H1 (cell line): ENCODE results near the gene HLA-G. TPM values are rescaled to one million over a fixed set of nuclear protein-coding genes. Genes with fewer than 3 reads are reported as not detected.

ENCODE experiments used
- CTCF ChIA-PET: fragments of 300-600 bp; sonication (Branson Sonifier 250); formaldehyde crosslinking; loops from one replicate; lab custom pipeline; 2021; ENCODE audit not compliant: partially characterized antibody; lab: Charles Lee
- POLR2A ChIA-PET: fragments of 300-600 bp; sonication (Branson Sonifier 250); formaldehyde crosslinking; loops from one replicate; lab custom pipeline; 2021; ENCODE audit warnings: inconsistent platforms; ENCODE audit not compliant: partially characterized antibody; lab: Charles Lee
- DNase-seq, 2 experiments: peaks; one replicate each; pipeline versions ENCODE4 v3.0.0 to v3.0.0-alpha.2; 2010 to 2022; ENCODE audit warnings: low spot score in 2 of 2, low read depth in 1 of 2, mixed read lengths in 1 of 2
- FAIRE-seq: peaks from 2 replicates; lab custom pipeline; 2011; peaks lifted over from hg19 to GRCh38; lab: Jason Lieb, UNC
- H2AFZ ChIP-seq: 2 replicates; pipeline ENCODE4 v1.8.1; 2012; ENCODE audit warnings: low read length, inconsistent platforms
- H2AK5ac ChIP-seq: 2 replicates; pipeline ENCODE4 v1.6.1; 2013; ENCODE audit warnings: low read depth, low read length
- H2BK120ac ChIP-seq: replicated peaks from 2 replicates; pipeline ENCODE3; 2013; ENCODE audit warnings: low read depth, low read length, inconsistent platforms
- H2BK12ac ChIP-seq: 2 replicates; pipeline ENCODE4 v1.6.1; 2013; ENCODE audit warnings: low read depth, low read length
- H2BK15ac ChIP-seq: 2 replicates; pipeline ENCODE4 v1.6.1; 2013; ENCODE audit warnings: low read length
- H2BK20ac ChIP-seq: 2 replicates; pipeline ENCODE4 v1.6.1; 2013; ENCODE audit warnings: low read length
- H2BK5ac ChIP-seq: 2 replicates; pipeline ENCODE4 v1.6.1; 2013; ENCODE audit warnings: low read depth, low read length
- H3K14ac ChIP-seq: 2 replicates; pipeline ENCODE4 v1.6.1; 2013; ENCODE audit warnings: inconsistent platforms; ENCODE audit not compliant: insufficient read length
- H3K18ac ChIP-seq: 2 replicates; pipeline ENCODE4 v1.6.1; 2013; ENCODE audit warnings: low read length; ENCODE audit errors: extremely low read depth
- H3K23ac ChIP-seq: 2 replicates; pipeline ENCODE4 v1.6.1; 2013; ENCODE audit warnings: inconsistent platforms; ENCODE audit not compliant: insufficient read length
- H3K23me2 ChIP-seq: 2 replicates; pipeline ENCODE4 v1.6.1; 2013; ENCODE audit warnings: low read depth, low read length
- H3K27ac ChIP-seq: 2 replicates; pipeline ENCODE4 v1.6.1; 2011; ENCODE audit warnings: low read depth, low read length, inconsistent platforms
- H3K27me3 ChIP-seq, 4 experiments: replicated peaks in 1 of 4; 1 replicate in 1 of 4; 2 replicates in 3 of 4; pipeline versions ENCODE4 v1.6.1 to v1.8.1; 2011 to 2013; ENCODE audit warnings: low read length in 3 of 4, mild to moderate bottlenecking in 3 of 4, inconsistent platforms in 2 of 4, mixed read lengths in 2 of 4, moderate library complexity in 1 of 4; ENCODE audit not compliant: control insufficient read depth in 3 of 4, insufficient read depth in 3 of 4; ENCODE audit errors: extremely low read depth in 1 of 4
- H3K36me3 ChIP-seq, 4 experiments: 2 replicates each; pipeline versions ENCODE4 v1.6.1 to v1.8.1; 2011 to 2013; ENCODE audit warnings: mild to moderate bottlenecking in 4 of 4, low read length in 3 of 4, moderate library complexity in 2 of 4, control low read depth in 1 of 4, inconsistent platforms in 1 of 4; ENCODE audit not compliant: insufficient read depth in 4 of 4, control insufficient read depth in 2 of 4
- H3K4ac ChIP-seq: replicated peaks from 2 replicates; pipeline ENCODE3; 2013; ENCODE audit warnings: low read length, low read depth, mixed read lengths, inconsistent platforms; ENCODE audit not compliant: insufficient read length
- H3K4me1 ChIP-seq, 4 experiments: replicated peaks in 1 of 4; 1 replicate in 1 of 4; 2 replicates in 3 of 4; pipeline versions ENCODE4 v1.6.1 to v1.8.1; 2011 to 2013; ENCODE audit warnings: low read length in 3 of 4, inconsistent platforms in 2 of 4, mixed read lengths in 1 of 4; ENCODE audit not compliant: insufficient read depth in 4 of 4, control insufficient read depth in 3 of 4
- H3K4me2 ChIP-seq, 2 experiments: 2 replicates each; pipeline versions ENCODE4 v1.6.1 to v1.8.1; 2011 to 2013; ENCODE audit warnings: low read depth in 2 of 2, low read length in 2 of 2, control low read depth in 1 of 2, inconsistent platforms in 1 of 2, mild to moderate bottlenecking in 1 of 2; ENCODE audit not compliant: insufficient read depth in 1 of 2
- H3K4me3 ChIP-seq, 4 experiments: fragments of 200-600, 300-600 bp in 1 of 4; sonication (generic), shearing (Covaris generic), sonication (Bioruptor Twin) in 1 of 4; 2 replicates each; pipeline versions ENCODE4 v1.5.1 to v1.8.1; 2011 to 2016; ENCODE audit warnings: low read length in 4 of 4, low read depth in 3 of 4, control low read depth in 2 of 4, inconsistent platforms in 2 of 4, mild to moderate bottlenecking in 2 of 4, mixed read lengths in 1 of 4, moderate library complexity in 1 of 4; ENCODE audit not compliant: insufficient read depth in 2 of 4; ENCODE audit errors: extremely low read depth in 1 of 4
- H3K56ac ChIP-seq: replicated peaks from 2 replicates; pipeline ENCODE3; 2013; ENCODE audit warnings: low read depth, mild to moderate bottlenecking, mixed read lengths, low read length, inconsistent platforms; ENCODE audit not compliant: insufficient read length
- H3K79me1 ChIP-seq: 2 replicates; pipeline ENCODE4 v1.6.1; 2013; ENCODE audit warnings: low read depth, low read length, control low read depth
- H3K79me2 ChIP-seq, 2 experiments: 2 replicates each; pipeline versions ENCODE4 v1.6.1 to v1.8.1; 2012 to 2013; ENCODE audit warnings: low read length in 2 of 2, mild to moderate bottlenecking in 2 of 2, inconsistent platforms in 1 of 2; ENCODE audit not compliant: insufficient read depth in 2 of 2, control insufficient read depth in 1 of 2
- H3K9ac ChIP-seq, 4 experiments: replicated peaks in 1 of 4; 1 replicate in 1 of 4; 2 replicates in 3 of 4; pipeline versions ENCODE4 v1.6.1 to v1.8.1; 2011 to 2013; ENCODE audit warnings: low read depth in 3 of 4, low read length in 3 of 4, control low read depth in 2 of 4, mild to moderate bottlenecking in 2 of 4, moderate library complexity in 2 of 4, inconsistent platforms in 1 of 4; ENCODE audit errors: extremely low read depth in 1 of 4
- H3K9me3 ChIP-seq, 2 experiments: 2 replicates each; pipeline versions ENCODE4 v1.6.1 to v1.8.1; 2012 to 2013; ENCODE audit warnings: mild to moderate bottlenecking in 2 of 2, moderate library complexity in 2 of 2, control low read depth in 1 of 2, inconsistent platforms in 1 of 2, low read depth in 1 of 2, low read length in 1 of 2, mixed read lengths in 1 of 2; ENCODE audit not compliant: insufficient read depth in 2 of 2
- H4K20me1 ChIP-seq, 2 experiments: replicated peaks in 1 of 2; 2 replicates each; pipeline versions ENCODE3 to v1.8.1; 2011 to 2013; ENCODE audit warnings: inconsistent platforms in 2 of 2, low read length in 2 of 2, mild to moderate bottlenecking in 1 of 2; ENCODE audit not compliant: insufficient read depth in 2 of 2, control insufficient read depth in 1 of 2
- H4K5ac ChIP-seq: 2 replicates; pipeline ENCODE4 v1.6.1; 2013; ENCODE audit warnings: low read length, low read depth, mixed read lengths, inconsistent platforms; ENCODE audit not compliant: insufficient read length
- H4K8ac ChIP-seq: 2 replicates; pipeline ENCODE4 v1.8.0; 2013; ENCODE audit warnings: mild to moderate bottlenecking, moderate library complexity, low read length, inconsistent platforms; ENCODE audit not compliant: insufficient read depth; ENCODE audit errors: extremely low read depth
- H4K91ac ChIP-seq: replicated peaks from 2 replicates; pipeline ENCODE3; 2013; ENCODE audit warnings: low read length, mixed read lengths, inconsistent platforms; ENCODE audit not compliant: insufficient read length
- CTCF ChIP-seq, 3 experiments: IDR thresholded peaks; 1 replicate in 2 of 3; 2 replicates in 1 of 3; pipeline versions ENCODE4 v1.5.1 to v1.6.1; 2011; ENCODE audit warnings: low read length in 3 of 3, mild to moderate bottlenecking in 3 of 3, inconsistent platforms in 2 of 3, low read depth in 1 of 3, moderate library complexity in 1 of 3; ENCODE audit not compliant: insufficient read depth in 1 of 3; ENCODE audit errors: control extremely low read depth in 1 of 3
- polyA plus RNA-seq, 7 experiments: library from polyadenylated mRNA; depleted of rRNA in 3 of 7; stranded (reverse) in 5 of 7; unstranded in 2 of 7; fragments of >200 nt in 5 of 7; fragments of 200-250 nt in 2 of 7; gene quantifications; 1 replicate in 5 of 7; 2 replicates in 1 of 7; 4 replicates in 1 of 7; pipeline versions ENCODE4 v1.2.1 to v1.2.3, GENCODE V29; 2011 to 2013; ENCODE audit warnings: missing spikeins in 2 of 7, mixed read lengths in 2 of 7
- total RNA-seq: library from RNA; stranded (reverse); fragmentation: NEBNext Ultra II Directional; extraction: Animal tissue kit (Norgen Biotek cat#: 25700); gene quantifications from 2 replicates; pipeline ENCODE4 v1.2.1, GENCODE V29; 2021

Gene HLA-G
- total and polyA plus RNA-seq, 2 of the 8 experiments (the other 6 are each of a cell fraction or from before 2014, with no cell fraction given) = 3.2 to 4.8 TPM

DNA sequence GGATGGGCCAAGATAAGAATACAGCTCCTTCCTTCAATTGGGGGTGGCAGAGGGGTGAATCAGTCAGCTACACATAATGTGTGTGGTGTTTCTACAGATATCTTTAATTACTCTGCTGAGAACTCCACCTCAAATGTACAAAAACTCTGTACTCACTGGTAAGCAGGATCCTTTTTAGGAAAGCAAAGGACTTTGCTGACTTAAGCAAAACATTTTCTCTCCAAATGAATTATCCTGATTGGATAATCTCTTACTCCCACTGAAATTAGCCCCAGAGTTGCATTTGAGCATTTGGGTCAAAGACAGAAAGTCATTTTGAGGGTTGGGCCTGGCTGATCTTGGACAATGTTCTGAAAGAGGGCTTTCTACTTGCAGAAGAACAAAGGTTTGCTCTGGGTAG is 13.4 kb downstream of the HLA-G start:
- Histone ChIP-seq H3K27ac (no peak overlapping the region), H3K56ac (no peak overlapping the region), H2AFZ (no peak overlapping the region), H3K4ac (no peak overlapping the region), H3K79me1 (no peaks in the 10 kb centered on the region), H3K9me3 (no peaks in the 10 kb centered on the region), H3K14ac (no peak overlapping the region), H3K79me2 (no peaks in the 10 kb centered on the region), H3K4me2 (no peak overlapping the region), H4K91ac (no peak overlapping the region), H4K5ac (no peak overlapping the region), H2BK5ac (no peak overlapping the region), H2AK5ac (no peak overlapping the region), H2BK20ac (no peak overlapping the region), H4K8ac (no peak overlapping the region), H2BK120ac (no peak overlapping the region), H3K36me3 (no peaks in the 10 kb centered on the region), H4K20me1 (no peaks in the 10 kb centered on the region), H3K4me3 (no peak overlapping the region), H3K18ac (no peak overlapping the region), H3K9ac (no peak overlapping the region), H2BK15ac (no peak overlapping the region), H3K23ac (no peak overlapping the region), H3K27me3 (no peaks in the 10 kb centered on the region), H3K4me1 (no peaks in the 10 kb centered on the region), H3K23me2 (no peaks in the 10 kb centered on the region), H2BK12ac (no peak overlapping the region)
- CTCF ChIA-PET = no interaction called here
- TF ChIP-seq CTCF (IDR thresholded peaks at IDR 0.05; ENCODE audit: control extremely low read depth in 1 of 3, insufficient read depth in 1 of 3, low read depth in 1 of 3, low read length in 3 of 3) = no peak
- POLR2A ChIA-PET = no interaction called here
- DNase-seq (no peak), FAIRE-seq (no peak)
